Coronary artery (tissue), 2 donors: Measurements from ENCODE around the gene GADD45G.
A peak's percentile ranks its signal among the peaks of the same experiment; 100 is the strongest.

Experiments
- DNase-seq: peaks from one replicate; pipeline ENCODE4 v3.0.0-alpha.2; 2017; ENCODE audit warnings: low spot score
- H3K27ac ChIP-seq, 2 donors: fragments of 200-600 bp; sonication (generic); one replicate each; pipeline ENCODE4 v1.5.1; 2016 to 2019
- H3K4me3 ChIP-seq: fragments of 200-600 bp; sonication (generic); 2 replicates; pipeline ENCODE4 v1.5.1; 2016; ENCODE audit warnings: mild to moderate bottlenecking, moderate library complexity
- TF ChIP-seq, protein P1 (sequence below): fragments of 200-600 bp; sonication (generic); IDR thresholded peaks from one replicate; pipeline ENCODE4 v1.5.1; 2019; ENCODE audit warnings: antibody characterized with exemption

The GADD45G gene

DNA sequence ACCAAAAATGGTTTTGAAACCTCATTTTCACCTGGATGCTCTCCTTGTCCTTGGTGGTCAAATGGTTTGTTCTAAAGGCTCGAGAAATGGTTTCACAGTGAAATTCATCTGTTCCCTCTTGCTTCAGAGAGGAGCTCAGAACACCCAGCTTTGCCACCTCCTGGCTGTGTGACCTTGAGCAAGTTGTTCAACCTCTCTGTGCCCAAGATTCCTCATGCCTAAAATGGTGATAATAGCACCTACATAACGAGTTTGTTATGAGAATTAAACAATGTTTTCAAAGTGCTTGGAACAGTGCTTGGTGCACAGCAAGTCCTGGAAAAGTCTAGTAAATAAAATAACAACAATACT, 6.5 kb upstream of the GADD45G start:
- TF ChIP-seq, protein P1, sequence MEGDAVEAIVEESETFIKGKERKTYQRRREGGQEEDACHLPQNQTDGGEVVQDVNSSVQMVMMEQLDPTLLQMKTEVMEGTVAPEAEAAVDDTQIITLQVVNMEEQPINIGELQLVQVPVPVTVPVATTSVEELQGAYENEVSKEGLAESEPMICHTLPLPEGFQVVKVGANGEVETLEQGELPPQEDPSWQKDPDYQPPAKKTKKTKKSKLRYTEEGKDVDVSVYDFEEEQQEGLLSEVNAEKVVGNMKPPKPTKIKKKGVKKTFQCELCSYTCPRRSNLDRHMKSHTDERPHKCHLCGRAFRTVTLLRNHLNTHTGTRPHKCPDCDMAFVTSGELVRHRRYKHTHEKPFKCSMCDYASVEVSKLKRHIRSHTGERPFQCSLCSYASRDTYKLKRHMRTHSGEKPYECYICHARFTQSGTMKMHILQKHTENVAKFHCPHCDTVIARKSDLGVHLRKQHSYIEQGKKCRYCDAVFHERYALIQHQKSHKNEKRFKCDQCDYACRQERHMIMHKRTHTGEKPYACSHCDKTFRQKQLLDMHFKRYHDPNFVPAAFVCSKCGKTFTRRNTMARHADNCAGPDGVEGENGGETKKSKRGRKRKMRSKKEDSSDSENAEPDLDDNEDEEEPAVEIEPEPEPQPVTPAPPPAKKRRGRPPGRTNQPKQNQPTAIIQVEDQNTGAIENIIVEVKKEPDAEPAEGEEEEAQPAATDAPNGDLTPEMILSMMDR = no peak
- Histone ChIP-seq H3K27ac (no peak overlapping the region), H3K4me3 (no peak overlapping the region)
- DNase-seq = no peak

DNA sequence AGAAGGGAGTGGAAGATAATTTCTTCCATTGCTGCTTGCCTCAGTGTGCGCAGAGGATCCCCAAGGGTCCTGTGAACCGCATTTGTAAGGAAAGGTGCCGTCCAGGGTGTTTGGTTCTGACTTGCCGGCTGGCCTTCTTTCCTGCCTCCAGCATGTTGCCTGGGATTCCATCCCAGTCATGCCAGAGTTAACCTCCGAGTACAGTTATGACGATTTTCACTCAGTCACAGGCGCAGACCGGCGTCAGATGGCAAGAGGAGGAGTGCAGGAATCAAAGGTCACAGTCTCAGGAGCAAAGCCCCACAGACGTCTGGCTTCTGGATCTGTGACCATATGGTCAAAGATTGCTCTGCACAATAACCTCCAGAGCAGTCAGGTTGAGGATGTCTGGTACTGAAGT, 5.9 kb upstream of the GADD45G start:
- no peak overlapping the region for H3K27ac ChIP-seq
- DNase-seq = no peak

DNA sequence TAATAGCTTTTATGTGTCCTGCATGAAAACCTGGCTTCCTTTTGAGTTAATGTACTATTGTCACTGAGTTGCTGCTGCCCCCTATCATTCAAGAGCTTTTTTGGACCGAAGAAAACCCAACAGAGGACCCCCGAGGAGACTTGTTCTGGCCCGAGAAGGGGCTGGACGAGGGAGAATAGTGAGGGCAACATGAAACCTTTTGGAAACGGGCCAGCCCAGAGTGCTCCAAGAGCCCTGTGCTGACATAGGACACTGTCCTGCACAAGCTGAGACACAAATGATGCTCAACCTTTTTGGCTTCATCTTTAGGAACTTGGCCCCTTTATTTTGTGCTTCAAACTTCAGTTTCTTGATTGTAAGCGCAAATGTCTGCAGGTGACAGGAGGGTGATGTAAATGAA, 4.0 kb upstream of the GADD45G start:
- peak; percentile 61 for DNase-seq
- TF ChIP-seq, protein P1 = no peak
- H3K4me3 ChIP-seq = no peak overlapping the region
- H3K27ac ChIP-seq = no peak overlapping the region

More for the DNA sequence above, 5.9 kb upstream of the GADD45G start:
- H3K4me3 ChIP-seq = no peak overlapping the region
- TF ChIP-seq, protein P1 = no peak

DNA sequence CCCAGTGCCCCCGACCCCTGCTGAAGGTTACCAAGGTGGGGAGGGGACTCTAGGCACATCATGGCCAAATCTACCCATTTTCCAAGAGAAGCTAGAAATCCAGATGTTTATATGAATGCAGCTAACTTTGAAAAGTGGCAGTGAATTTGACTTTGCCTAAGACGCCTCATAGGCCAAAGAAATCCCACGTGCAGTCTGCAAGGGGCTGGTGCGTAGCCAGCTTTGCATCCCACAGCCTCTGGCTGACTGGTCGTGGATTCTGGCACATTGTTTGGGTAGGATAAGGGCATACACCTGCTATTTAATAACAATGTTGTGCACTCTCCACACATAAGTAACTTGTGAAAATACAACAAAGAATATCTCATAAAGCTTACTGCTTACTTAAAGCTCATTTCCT, 3.5 kb upstream of the GADD45G start:
- Histone ChIP-seq H3K27ac (no peak overlapping the region), H3K4me3 (no peak overlapping the region)
- no peak for DNase-seq
- TF ChIP-seq, protein P1 = no peak

DNA sequence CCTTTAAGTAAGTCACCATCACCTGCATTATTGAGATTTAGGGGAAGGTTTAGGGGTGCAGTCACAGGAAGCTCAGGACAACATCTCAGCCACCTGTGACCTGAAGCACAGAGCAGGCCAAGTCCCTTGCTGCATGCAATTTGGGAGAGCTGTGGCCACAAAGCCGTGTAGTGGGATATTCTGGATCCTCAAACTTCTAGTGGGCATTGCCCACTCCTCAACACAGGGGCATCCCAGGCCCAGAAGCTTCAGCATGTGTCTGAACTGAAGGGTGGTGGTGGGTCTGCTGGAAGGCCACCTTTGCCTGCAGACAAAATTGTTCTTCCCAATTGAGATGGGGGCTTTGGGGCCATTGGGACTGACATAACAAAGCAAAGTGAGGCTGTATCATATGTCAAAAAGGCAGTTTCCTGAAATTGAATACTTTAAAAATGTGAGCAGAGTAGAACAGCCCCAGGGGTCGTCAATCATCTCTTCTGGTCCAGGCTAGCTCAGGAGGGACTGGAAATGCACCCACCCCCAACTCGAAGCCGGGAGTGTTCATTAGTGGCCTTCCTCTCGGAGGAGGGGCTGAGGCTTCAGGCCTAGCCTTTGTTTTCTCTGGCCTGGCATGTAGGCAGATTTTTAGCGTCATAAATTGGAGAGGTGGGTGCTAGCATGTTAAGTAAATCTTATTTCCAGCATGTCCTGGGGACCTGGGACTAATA, 2.8 kb upstream of the GADD45G start:
- Histone ChIP-seq H3K4me3 (no peak overlapping the region), H3K27ac (no peak overlapping the region)
- TF ChIP-seq, protein P1 = no peak
- DNase-seq = peak; percentile 57

DNA sequence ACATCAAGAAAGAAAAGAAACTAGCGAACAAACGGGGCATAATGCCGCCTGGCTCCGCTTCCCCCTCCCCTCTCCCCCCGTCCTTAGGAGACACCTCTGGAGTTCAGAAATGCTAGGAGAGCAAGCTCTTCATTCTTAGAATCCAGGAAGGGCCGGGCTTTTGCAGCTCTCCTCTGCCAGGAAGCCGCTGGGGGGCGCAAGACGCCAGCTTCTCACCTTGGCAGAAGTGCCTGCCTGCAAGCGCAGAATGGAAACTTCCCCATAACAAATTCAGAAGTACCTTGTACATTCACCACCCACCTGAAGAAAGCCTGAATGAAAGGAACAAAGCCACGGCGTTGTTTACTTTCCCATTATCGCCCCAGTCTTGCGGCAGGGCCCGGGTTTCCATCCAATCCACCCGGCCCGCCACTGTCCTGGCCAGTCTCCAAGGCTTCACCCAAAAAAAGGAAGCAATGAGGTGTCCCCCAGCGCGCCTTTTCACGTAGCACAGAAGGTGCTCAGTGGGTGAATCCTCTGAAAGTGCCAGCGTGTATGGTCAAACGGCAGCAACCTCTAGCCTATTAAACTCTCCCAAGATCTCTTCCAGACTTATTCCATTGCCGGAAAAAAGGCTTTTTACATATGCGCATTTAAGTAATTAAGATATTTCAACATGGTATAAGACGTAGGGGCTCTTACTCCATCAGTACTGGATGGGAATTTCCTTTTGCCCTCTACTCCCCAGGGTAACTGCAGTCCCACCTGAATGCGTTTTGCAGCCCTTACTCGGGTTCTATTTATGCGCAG, 1.6 kb upstream of the GADD45G start:
- Histone ChIP-seq H3K27ac (peak overlapping the region; percentile 84 to 97), H3K4me3 (peak overlapping the region; percentile 95)
- peak; percentile 89 for DNase-seq
- TF ChIP-seq, protein P1 = peak; percentile 87
